K562 (cell line): ENCODE data around the gene ZFP92. TPM values are rescaled to one million over a fixed set of nuclear protein-coding genes. Genes with fewer than 3 reads are reported as not detected.

ENCODE experiments used
- E2F5 ChIP-seq: sonication (generic); formaldehyde crosslinking; IDR thresholded peaks from 2 replicates; pipeline ENCODE4 v1.8.0; 2022; ENCODE audit warnings: mild to moderate bottlenecking, missing genetic modification reagents
- ELF4 ChIP-seq: fragments of 450-650 bp; formaldehyde crosslinking; IDR thresholded peaks from 2 replicates; pipeline ENCODE4 v1.4.0; 2022; ENCODE audit warnings: missing genetic modification characterization
- EP300 ChIP-seq: IDR thresholded peaks from 2 replicates; pipeline ENCODE4 v1.6.1; 2012; ENCODE audit warnings: low read length, improper control_type of control experiment
- GTF2A2 ChIP-seq: IDR thresholded peaks from 2 replicates; pipeline ENCODE4 v1.6.1; 2016; ENCODE audit warnings: mild to moderate bottlenecking, missing genetic modification characterization, missing compliant biosample characterization
- HMG20B ChIP-seq: fragments of 250-450 bp; sonication (Bioruptor Pico); IDR thresholded peaks from 2 replicates; pipeline ENCODE4 v1.5.0; 2021; ENCODE audit warnings: mild to moderate bottlenecking
- KDM4B ChIP-seq, 2 experiments: fragments of 450-650 bp in 1 of 2; sonication (generic) in 1 of 2; IDR thresholded peaks; 2 replicates each; pipeline ENCODE4 v1.6.1; 2016 to 2017; ENCODE audit warnings: borderline replicate concordance in 2 of 2, antibody characterized with exemption in 1 of 2, low read depth in 1 of 2, mild to moderate bottlenecking in 1 of 2
- NFXL1 ChIP-seq: fragments of 450-650 bp; formaldehyde crosslinking; IDR thresholded peaks from 2 replicates; pipeline ENCODE4 v1.4.0; 2021; ENCODE audit warnings: mild to moderate bottlenecking
- OTX1 ChIP-seq: fragments of 450-650 bp; formaldehyde crosslinking; IDR thresholded peaks from 2 replicates; pipeline ENCODE4 v1.4.0; 2022; ENCODE audit warnings: mild to moderate bottlenecking
- RAD21 ChIP-seq, 2 experiments: fragments of 250-450 bp in 1 of 2; fragments of 450-650 bp in 1 of 2; sonication (Bioruptor Pico) in 1 of 2; formaldehyde crosslinking in 1 of 2; IDR thresholded peaks in 1 of 2; conservative IDR thresholded peaks in 1 of 2; 2 replicates each; pipeline versions ENCODE4 v1.4.0 to v1.8.0; 2020 to 2022; ENCODE audit warnings: mild to moderate bottlenecking in 2 of 2, moderate library complexity in 1 of 2
- RBM25 ChIP-seq: fragments of 200-400 bp; formaldehyde crosslinking; IDR thresholded peaks from 2 replicates; pipeline ENCODE4 v1.6.1; 2018; ENCODE audit warnings: low read length, low read depth, moderate library complexity; ENCODE audit not compliant: severe bottlenecking
- RFX5 ChIP-seq: IDR thresholded peaks from 2 replicates; pipeline ENCODE4 v1.6.1; 2011; ENCODE audit warnings: low read depth, mild to moderate bottlenecking, improper control_type of control experiment, low read length
- RUNX1 ChIP-seq: sonication (generic); IDR thresholded peaks from 2 replicates; pipeline ENCODE4 v1.6.1; 2016; ENCODE audit warnings: antibody characterized with exemption, low read depth
- SIN3A ChIP-seq, 2 experiments: fragments of 150-350 bp in 1 of 2; IDR thresholded peaks; 2 replicates each; pipeline ENCODE4 v1.6.1; 2011 to 2016; ENCODE audit warnings: borderline replicate concordance in 2 of 2, low read depth in 2 of 2, low read length in 2 of 2, mild to moderate bottlenecking in 2 of 2, moderate library complexity in 2 of 2; ENCODE audit not compliant: control insufficient read depth in 1 of 2
- TSHZ1 ChIP-seq: fragments of 250-450 bp; sonication (Bioruptor Pico); IDR thresholded peaks from 2 replicates; pipeline ENCODE4 v1.4.0; 2020; ENCODE audit warnings: mild to moderate bottlenecking, moderate library complexity
- ZEB2 ChIP-seq: fragments of 450-650 bp; IDR thresholded peaks from 2 replicates; pipeline ENCODE4 v1.6.1; 2016
- ZNF121 ChIP-seq: sonication (generic); formaldehyde crosslinking; conservative IDR thresholded peaks from 2 replicates; pipeline ENCODE4 v1.8.0; 2022; ENCODE audit warnings: missing genetic modification reagents
- ZNF431 ChIP-seq: sonication (generic); formaldehyde crosslinking; IDR thresholded peaks from 2 replicates; pipeline ENCODE4 v1.8.0; 2022; ENCODE audit warnings: mild to moderate bottlenecking, missing genetic modification reagents
- ZNF592 ChIP-seq: fragments of 450-650 bp; IDR thresholded peaks from 2 replicates; pipeline ENCODE4 v1.6.1; 2017; ENCODE audit warnings: antibody characterized with exemption, mild to moderate bottlenecking
- ZNF668 ChIP-seq: fragments of 250-450 bp; sonication (Bioruptor Pico); IDR thresholded peaks from 2 replicates; pipeline ENCODE4 v1.8.0; 2022; ENCODE audit warnings: mild to moderate bottlenecking, inconsistent platforms
- ZNF707 ChIP-seq: fragments of 250-450 bp; sonication (Bioruptor Pico); conservative IDR thresholded peaks from 2 replicates; pipeline ENCODE4 v1.8.0; 2022; ENCODE audit warnings: inconsistent platforms, mild to moderate bottlenecking, moderate library complexity
- polyA plus RNA-seq, 8 experiments: library from polyadenylated mRNA; depleted of rRNA in 4 of 8; stranded (reverse) in 5 of 8; unstranded in 3 of 8; fragments of >200 nt; fragmentation: Nextera tagmentation in 2 of 8; fragmentation: Illumina TruSeq in 1 of 8; extraction: Ambion mirVana in 2 of 8; extraction: Trizol in 1 of 8; gene quantifications; 2 replicates each; pipeline versions ENCODE4 v1.2.1 to v1.2.3, GENCODE V29; 2011 to 2014; ENCODE audit warnings: inconsistent platforms in 1 of 8, missing spikeins in 1 of 8
- total RNA-seq, 7 experiments: library from RNA; depleted of rRNA in 6 of 7; stranded (reverse); fragments of >200 nt in 6 of 7; fragmentation: Illumina TruSeq in 2 of 7; extraction: Trizol in 2 of 7; gene quantifications; 2 replicates each; pipeline versions ENCODE4 v1.2.1 to v1.2.3, GENCODE V29; 2011 to 2021; ENCODE audit warnings: low replicate concordance in 1 of 7

ZFP92 gene
- total and polyA plus RNA-seq, 9 of the 15 experiments (the other 6 are each of a cell fraction or from before 2014, with no cell fraction given), result 0.32 to 3.3 (median 1.8) TPM

- TF ChIP-seq ZNF592 (no peak), RUNX1 (no peak), EP300 (peak; percentile 59), RFX5 (no peak), RAD21 (CRISPR knock-in tag; conservative IDR thresholded peaks at IDR 0.05 in 1 of 2, IDR thresholded peaks at IDR 0.05 in 1 of 2) (peak; percentile 63 to 64), GTF2A2 (tag) (no peak), ZNF121 (CRISPR knock-in tag) (no peak), E2F5 (no peak), SIN3A (IDR thresholded peaks at IDR 0.05; ENCODE audit: borderline replicate concordance in 2 of 2, control insufficient read depth in 1 of 2, low read depth in 2 of 2, low read length in 2 of 2) (no peak), ZEB2 (no peak), ZNF707 (CRISPR knock-in tag) (no peak), ZNF668 (CRISPR knock-in tag) (no peak), OTX1 (CRISPR knock-in tag) (no peak), TSHZ1 (CRISPR knock-in tag) (no peak), ELF4 (CRISPR knock-in tag) (no peak), HMG20B (CRISPR knock-in tag) (no peak), RBM25 (no peak), KDM4B (IDR thresholded peaks at IDR 0.05; ENCODE audit: borderline replicate concordance in 2 of 2, low read depth in 1 of 2) (no peak), NFXL1 (CRISPR knock-in tag) (no peak), ZNF431 (CRISPR knock-in tag) (no peak)
Measured at GRCh38 chrX:153381684-153382532, 29.4 kb upstream of the ZFP92 start (continued).
